ENCODE results near the gene EFL1. TPM values are rescaled to one million over a fixed set of nuclear protein-coding genes. Genes with fewer than 3 reads are reported as not detected.

EFL1 gene
- total and polyA plus RNA-seq, 10 of the 15 experiments (the other 5 are each of a cell fraction or from before 2014, with no cell fraction given) = 6.2 to 42.3 (median 24.7) TPM

- BruUV-seq (replicated peaks) = no TSS peak
- Histone ChIP-seq H4K20me1 (ENCODE audit: control insufficient read depth, insufficient read depth) (no peaks in the 10 kb centered on the region), H3K36me3 (ENCODE audit: control insufficient read depth in 2 of 2, insufficient read depth in 2 of 2, low read length in 1 of 2) (no peaks in the 10 kb centered on the region), H3K4me2 (ENCODE audit: control insufficient read depth, insufficient read depth) (no peak overlapping the region), H3K4me1 (ENCODE audit: control insufficient read depth, insufficient read depth, low read length) (no peaks in the 10 kb centered on the region; the same call in 1 of the 2 replicates), H3K27me3 (replicated peaks in 1 of 2; ENCODE audit: control insufficient read depth in 2 of 2, insufficient read depth in 2 of 2, low read length in 1 of 2) (no peaks in the 10 kb centered on the region; a peak in 1 of 4 replicates), H3K27ac (ENCODE audit: control insufficient read depth, insufficient read depth) (no peak overlapping the region), H2AFZ (ENCODE audit: control insufficient read depth, low read depth, low read length) (no peak overlapping the region), H3K79me2 (ENCODE audit: control insufficient read depth, insufficient read depth, low read length) (no peaks in the 10 kb centered on the region), H3K9me3 (replicated peaks; ENCODE audit: control insufficient read depth, insufficient read depth, low read length) (no peaks in the 10 kb centered on the region), H3K9ac (ENCODE audit: control insufficient read depth, insufficient read depth, low read length) (no peak overlapping the region), H3K4me3 (no peak overlapping the region)
- SMC1A ChIA-PET (ENCODE audit: uncharacterized antibody, unreplicated experiment) = no interaction called here
- DNase-seq (ENCODE audit: low read depth, low spot score) (no peak), FAIRE-seq (no peak), ATAC-seq (no peak)
- in situ Hi-C loops (cut with MboI) (no loop called here), intact Hi-C loops (cut with micrococcal nuclease; ENCODE audit: unreplicated experiment) (no loop called here)
- RAD21 ChIA-PET (ENCODE audit: unreplicated experiment) = no interaction called here
- WGBS (ENCODE audit: insufficient coverage, insufficient replicate concordance, low lambda C conversion rate, missing lambda C conversion rate) = 19% methylated on average over 6 of the region's 6 CpGs
- POLR2A ChIA-PET = no interaction called here
- CTCF ChIA-PET = no interaction called here
- TF ChIP-seq PKNOX1 (IDR thresholded peaks at IDR 0.05) (no peak), ZNF207 (IDR thresholded peaks at IDR 0.05; ENCODE audit: borderline replicate concordance) (no peak), JUNB (IDR thresholded peaks at IDR 0.05) (no peak), CHD1 (IDR thresholded peaks at IDR 0.05; ENCODE audit: low read depth, low read length) (no peak), CUX1 (IDR thresholded peaks at IDR 0.05; ENCODE audit: insufficient replicate concordance, low read depth, low read length) (no peak), CTCF (IDR thresholded peaks at IDR 0.05 in 2 of 3, conservative IDR thresholded peaks at IDR 0.05 in 1 of 3; ENCODE audit: control insufficient read depth in 2 of 3, extremely low read depth in 1 of 3, insufficient read depth in 1 of 3, low read depth in 3 of 3, low read length in 3 of 3) (no peak), ZNF687 (IDR thresholded peaks at IDR 0.05) (no peak), USF1 (IDR thresholded peaks at IDR 0.05; ENCODE audit: borderline replicate concordance, extremely low read length, insufficient read depth, low read depth, low read length) (no peak), CBFB (IDR thresholded peaks at IDR 0.05; ENCODE audit: low read depth) (no peak), TARDBP (IDR thresholded peaks at IDR 0.05; ENCODE audit: borderline replicate concordance) (no peak)
These were observed 181.8 kb downstream of the EFL1 start for GRCh38 chr15:82080774-82081173.

Measured in GM12878 (cell line).